Peyer's patch (tissue), 4 donors: ENCODE data around the gene NDUFC2.

Source experiments
- POLR2A ChIP-seq, 2 donors: fragments of 450-650 bp; IDR thresholded peaks; one replicate each; pipeline ENCODE4 v1.5.1; 2017; ENCODE audit warnings: antibody characterized with exemption in 2 of 2, mild to moderate bottlenecking in 2 of 2, moderate library complexity in 2 of 2
- TF ChIP-seq, protein P1 (sequence below), 6 experiments: fragments of 450-650 bp in 4 of 6; fragments of 200-600 bp in 2 of 6; sonication (generic) in 1 of 6; IDR thresholded peaks; one replicate each; pipeline ENCODE4 v1.5.1; 2017 to 2019; ENCODE audit warnings: antibody characterized with exemption in 6 of 6, mild to moderate bottlenecking in 3 of 6, moderate library complexity in 1 of 6

DNA sequence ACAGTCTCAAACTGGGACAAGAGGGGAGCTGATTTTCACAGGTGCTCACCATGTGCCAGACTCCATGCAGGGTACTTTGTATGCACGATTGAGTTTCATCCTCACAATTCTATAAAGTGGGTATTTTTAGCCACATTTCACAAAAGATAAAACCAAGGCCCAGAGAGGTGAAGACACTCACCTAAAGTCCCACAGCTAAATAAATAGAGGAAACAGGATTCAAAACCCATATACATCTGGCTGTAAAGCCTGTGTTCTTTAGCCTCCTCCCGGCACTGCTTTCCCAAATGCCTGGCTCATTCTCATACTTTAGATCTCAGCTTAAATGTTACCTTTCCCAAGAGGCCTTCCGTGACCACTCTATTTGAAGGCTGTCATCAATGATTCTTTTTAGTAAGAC is 43.3 kb downstream of the NDUFC2 start:
- TF ChIP-seq, protein P1, sequence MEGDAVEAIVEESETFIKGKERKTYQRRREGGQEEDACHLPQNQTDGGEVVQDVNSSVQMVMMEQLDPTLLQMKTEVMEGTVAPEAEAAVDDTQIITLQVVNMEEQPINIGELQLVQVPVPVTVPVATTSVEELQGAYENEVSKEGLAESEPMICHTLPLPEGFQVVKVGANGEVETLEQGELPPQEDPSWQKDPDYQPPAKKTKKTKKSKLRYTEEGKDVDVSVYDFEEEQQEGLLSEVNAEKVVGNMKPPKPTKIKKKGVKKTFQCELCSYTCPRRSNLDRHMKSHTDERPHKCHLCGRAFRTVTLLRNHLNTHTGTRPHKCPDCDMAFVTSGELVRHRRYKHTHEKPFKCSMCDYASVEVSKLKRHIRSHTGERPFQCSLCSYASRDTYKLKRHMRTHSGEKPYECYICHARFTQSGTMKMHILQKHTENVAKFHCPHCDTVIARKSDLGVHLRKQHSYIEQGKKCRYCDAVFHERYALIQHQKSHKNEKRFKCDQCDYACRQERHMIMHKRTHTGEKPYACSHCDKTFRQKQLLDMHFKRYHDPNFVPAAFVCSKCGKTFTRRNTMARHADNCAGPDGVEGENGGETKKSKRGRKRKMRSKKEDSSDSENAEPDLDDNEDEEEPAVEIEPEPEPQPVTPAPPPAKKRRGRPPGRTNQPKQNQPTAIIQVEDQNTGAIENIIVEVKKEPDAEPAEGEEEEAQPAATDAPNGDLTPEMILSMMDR (IDR thresholded peaks at IDR 0.05), result no peak
- no peak for TF ChIP-seq POLR2A (IDR thresholded peaks at IDR 0.05)
